Measurements from ENCODE around the gene TRAPPC13.

TRAPPC13 gene

DNA sequence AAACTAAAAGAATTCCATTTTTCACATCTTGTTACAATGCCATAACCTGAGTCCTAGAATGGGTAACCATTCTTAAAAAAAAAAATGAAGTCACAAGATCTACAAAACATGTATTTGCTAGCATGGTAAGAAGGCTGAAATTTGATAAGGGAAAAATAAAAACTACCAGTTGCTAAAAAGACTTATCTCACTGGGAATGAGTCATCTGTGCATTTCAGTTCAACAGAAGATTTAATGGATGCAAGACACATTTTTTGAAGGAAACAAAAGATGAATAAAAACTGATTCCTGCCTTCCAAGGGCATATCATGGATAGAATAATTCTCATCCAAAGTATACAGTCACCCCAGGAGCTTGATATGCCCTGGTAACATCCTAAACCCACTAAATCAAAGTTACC, 49.9 kb downstream of the TRAPPC13 start:
- TF ChIP-seq FOXP2 (optimal IDR thresholded peaks at IDR 0.05; ENCODE audit: borderline replicate concordance, extremely low read depth, extremely low read length, insufficient read depth) (no peak), POLR2AphosphoS5 (IDR thresholded peaks at IDR 0.05; ENCODE audit: low read depth, low read length) (no peak), SIN3A (IDR thresholded peaks at IDR 0.05; ENCODE audit: borderline replicate concordance, insufficient read depth, low read length) (no peak), REST (IDR thresholded peaks at IDR 0.05; ENCODE audit: insufficient read depth in 1 of 2, low read depth in 2 of 2, low read length in 2 of 2) (no peak)

- TF ChIP-seq REST (IDR thresholded peaks at IDR 0.05; ENCODE audit: insufficient read depth in 1 of 2, low read depth in 2 of 2, low read length in 2 of 2) (no peak), SIN3A (IDR thresholded peaks at IDR 0.05; ENCODE audit: borderline replicate concordance, insufficient read depth, low read length) (no peak), FOXP2 (optimal IDR thresholded peaks at IDR 0.05; ENCODE audit: borderline replicate concordance, extremely low read depth, extremely low read length, insufficient read depth) (no peak), POLR2AphosphoS5 (IDR thresholded peaks at IDR 0.05; ENCODE audit: low read depth, low read length) (no peak), TAF1 (IDR thresholded peaks at IDR 0.05; ENCODE audit: borderline replicate concordance, insufficient read depth, low read length) (no peak)
Observed at GRCh38 chr5:65682148-65682547, 57.3 kb downstream of the TRAPPC13 start.

DNA sequence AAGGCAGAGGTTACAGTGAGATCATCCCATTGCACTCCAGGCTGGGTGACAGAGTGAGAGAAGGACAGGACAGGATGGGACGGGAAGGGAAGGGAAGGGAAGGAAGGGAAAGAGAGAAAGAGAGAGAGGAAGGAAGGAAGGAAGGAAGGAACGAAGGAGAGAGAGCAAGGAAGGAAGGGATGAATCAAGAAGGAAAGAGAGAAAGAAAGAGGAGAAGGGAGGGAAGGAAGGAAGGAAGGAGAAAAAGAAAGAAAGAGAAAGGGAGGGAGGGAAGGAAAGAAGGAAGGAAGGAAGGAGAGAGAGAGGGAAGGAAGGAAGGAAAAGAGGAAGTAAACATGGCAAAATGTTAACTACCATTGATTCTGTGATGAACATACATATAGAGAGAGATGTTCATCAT, 68.3 kb downstream of the TRAPPC13 start:
- TF ChIP-seq REST (IDR thresholded peaks at IDR 0.05; ENCODE audit: insufficient read depth in 1 of 2, low read depth in 2 of 2, low read length in 2 of 2) (no peak), POLR2AphosphoS5 (IDR thresholded peaks at IDR 0.05; ENCODE audit: low read depth, low read length) (no peak), TAF1 (IDR thresholded peaks at IDR 0.05; ENCODE audit: borderline replicate concordance, insufficient read depth, low read length) (no peak), SIN3A (IDR thresholded peaks at IDR 0.05; ENCODE audit: borderline replicate concordance, insufficient read depth, low read length) (no peak), FOXP2 (optimal IDR thresholded peaks at IDR 0.05; ENCODE audit: borderline replicate concordance, extremely low read depth, extremely low read length, insufficient read depth) (no peak)

DNA sequence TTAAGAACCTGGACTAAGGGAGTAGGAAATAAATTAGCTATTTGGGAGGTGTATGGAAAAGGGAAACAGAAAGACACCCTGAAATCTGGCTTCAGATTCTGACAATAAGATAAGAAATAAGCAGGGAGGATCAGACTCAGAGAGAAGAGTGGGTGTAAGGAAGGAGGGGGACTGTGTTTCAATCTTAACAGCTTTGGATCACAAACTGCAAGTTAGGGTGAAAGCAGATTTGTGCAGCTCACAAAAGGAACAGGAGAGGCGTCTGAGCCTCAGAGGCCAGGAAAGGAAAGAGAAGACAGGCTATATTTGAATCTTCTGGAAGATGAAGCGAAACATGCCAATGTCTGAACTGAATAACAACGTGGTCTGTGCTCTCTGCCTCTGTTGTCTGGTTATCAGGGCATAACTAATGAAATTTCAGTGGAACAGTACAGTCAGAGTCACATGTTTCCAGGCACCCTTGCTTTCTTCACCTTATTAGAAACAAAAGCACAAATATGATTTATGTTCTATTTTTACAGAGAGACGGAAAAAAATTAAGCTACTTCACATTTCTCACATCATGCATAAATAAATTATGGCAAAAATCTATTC, 70.4 kb downstream of the TRAPPC13 start:
- TF ChIP-seq SIN3A (IDR thresholded peaks at IDR 0.05; ENCODE audit: borderline replicate concordance, insufficient read depth, low read length) (no peak), TAF1 (IDR thresholded peaks at IDR 0.05; ENCODE audit: borderline replicate concordance, insufficient read depth, low read length) (no peak), REST (IDR thresholded peaks at IDR 0.05; ENCODE audit: insufficient read depth in 1 of 2, low read depth in 2 of 2, low read length in 2 of 2) (no peak), FOXP2 (optimal IDR thresholded peaks at IDR 0.05; ENCODE audit: borderline replicate concordance, extremely low read depth, extremely low read length, insufficient read depth) (no peak), POLR2AphosphoS5 (IDR thresholded peaks at IDR 0.05; ENCODE audit: low read depth, low read length) (no peak)

GRCh38 chr5:65695896-65696295, 71.1 kb downstream of the TRAPPC13 start:
- TF ChIP-seq POLR2AphosphoS5 (IDR thresholded peaks at IDR 0.05; ENCODE audit: low read depth, low read length) (no peak), SIN3A (IDR thresholded peaks at IDR 0.05; ENCODE audit: borderline replicate concordance, insufficient read depth, low read length) (no peak), TAF1 (IDR thresholded peaks at IDR 0.05; ENCODE audit: borderline replicate concordance, insufficient read depth, low read length) (no peak), REST (IDR thresholded peaks at IDR 0.05; ENCODE audit: insufficient read depth in 1 of 2, low read depth in 2 of 2, low read length in 2 of 2) (no peak), FOXP2 (optimal IDR thresholded peaks at IDR 0.05; ENCODE audit: borderline replicate concordance, extremely low read depth, extremely low read length, insufficient read depth) (no peak)
